Type B pancreatic cell (in vitro differentiated cells): ENCODE results near the gene SSH2. TPM values are rescaled to one million over a fixed set of nuclear protein-coding genes. Genes with fewer than 3 reads are reported as not detected.

Source experiments
- DNase-seq: peaks from one replicate; pipeline ENCODE4 v3.0.0; 2021; ENCODE audit warnings: mixed read lengths; ENCODE audit not compliant: unreplicated experiment; ENCODE audit errors: extremely low spot score
- H3K27ac Mint-ChIP-seq: 2 replicates; pipeline ENCODE4 v1.8.0; 2021; ENCODE audit warnings: mild to moderate bottlenecking, mixed read lengths
- H3K27me3 Mint-ChIP-seq: 2 replicates; pipeline ENCODE4 v1.8.0; 2021; ENCODE audit warnings: mixed read lengths
- H3K36me3 Mint-ChIP-seq: 2 replicates; pipeline ENCODE4 v1.8.0; 2021; ENCODE audit warnings: mixed read lengths
- H3K4me1 Mint-ChIP-seq: one replicate; pipeline ENCODE4 v1.8.0; 2021; ENCODE audit warnings: mixed read lengths; ENCODE audit not compliant: unreplicated experiment
- H3K4me3 Mint-ChIP-seq: 2 replicates; pipeline ENCODE4 v1.8.0; 2021; ENCODE audit warnings: mild to moderate bottlenecking, mixed read lengths
- H3K9me3 Mint-ChIP-seq: 2 replicates; pipeline ENCODE4 v1.8.0; 2021; ENCODE audit warnings: mixed read lengths
- CTCF ChIP-seq: fragments of 200-600 bp; sonication (generic); conservative IDR thresholded peaks from 2 replicates; pipeline ENCODE4 v1.5.0; 2021; ENCODE audit warnings: antibody characterized with exemption, mild to moderate bottlenecking
- long read RNA-seq: library from polyadenylated mRNA; unstranded; transcript quantifications from one replicate; pipeline ENCODE4 v2.0.0, GENCODE V29; 2020
- total RNA-seq: library from RNA; stranded (reverse); gene quantifications from 2 replicates; pipeline ENCODE4 v1.2.1, GENCODE V29; 2021; ENCODE audit warnings: low replicate concordance

Gene SSH2
- 23.8 and 29.7 TPM in 2 replicates for total RNA-seq
- long read RNA-seq, partial matches to known transcripts, result 0 of 8 reads
- long read RNA-seq, other reads (novel, unspliced or antisense), result 7 of 8 reads

- Mint-ChIP-seq H3K36me3 (no peaks in the 10 kb centered on the region), H3K4me3 (no peak within 1 kb of the TSS), H3K27ac (no peak within 1 kb of the TSS), H3K4me1 (peaks cover 14% of the 10 kb centered on the region), H3K27me3 (no peaks in the 10 kb centered on the region), H3K9me3 (no peaks in the 10 kb centered on the region)
- TF ChIP-seq CTCF, result no peak
- peak; percentile 93 for DNase-seq
Measured at GRCh38 chr17:29929533-29930408, at the start of gene SSH2. SSH2 (minus strand) TSS chr17:29930228; CDS start chr17:29930000, 228 bp downstream.

DNA sequence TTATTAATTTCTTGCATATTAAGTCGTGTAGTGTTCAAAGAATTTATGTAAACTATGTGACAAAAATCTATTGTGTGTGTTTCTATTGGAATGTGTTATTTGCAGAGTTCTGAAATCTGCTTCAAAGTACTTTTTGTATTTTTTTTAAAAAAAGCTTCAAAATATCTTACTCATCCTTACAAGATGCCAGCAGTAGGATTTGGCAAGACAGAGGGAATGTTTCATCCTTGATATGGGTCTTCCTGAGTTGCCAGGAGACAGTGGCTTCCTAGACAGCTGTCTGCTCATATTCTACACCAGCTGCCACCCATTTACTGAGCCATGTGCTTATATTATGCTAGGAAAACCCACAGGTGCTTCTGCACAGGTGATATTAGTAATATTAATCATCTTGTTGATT is 47.8 kb upstream of the SSH2 start:
- Mint-ChIP-seq H3K4me3 (no peak overlapping the region), H3K36me3 (no peaks in the 10 kb centered on the region), H3K9me3 (no peaks in the 10 kb centered on the region), H3K27me3 (no peaks in the 10 kb centered on the region), H3K4me1 (peaks cover 4% of the 10 kb centered on the region), H3K27ac (no peak overlapping the region)
- TF ChIP-seq CTCF, result no peak
- no peak for DNase-seq

- Mint-ChIP-seq H3K4me3 (no peak overlapping the region), H3K27me3 (no peaks in the 10 kb centered on the region), H3K27ac (no peak overlapping the region), H3K36me3 (no peaks in the 10 kb centered on the region), H3K4me1 (no peaks in the 10 kb centered on the region), H3K9me3 (peaks cover 4% of the 10 kb centered on the region)
- DNase-seq, result no peak
- TF ChIP-seq CTCF, result no peak
Measured at GRCh38 chr17:29973005-29973404, 43.0 kb upstream of the SSH2 start.

- Mint-ChIP-seq H3K27me3 (no peaks in the 10 kb centered on the region), H3K4me3 (no peak overlapping the region), H3K9me3 (peaks cover 4% of the 10 kb centered on the region), H3K36me3 (no peaks in the 10 kb centered on the region), H3K27ac (no peak overlapping the region), H3K4me1 (no peaks in the 10 kb centered on the region)
- no peak for TF ChIP-seq CTCF
- no peak for DNase-seq
Measured at GRCh38 chr17:29972277-29972676, 42.2 kb upstream of the SSH2 start.

GRCh38 chr17:29968271-29968670 is 38.2 kb upstream of the SSH2 start:
- peaks cover 4% of the 10 kb centered on the region for H3K9me3 Mint-ChIP-seq
- H3K27ac Mint-ChIP-seq, result no peak overlapping the region

More at GRCh38 chr17:29968271-29968670, 38.2 kb upstream of the SSH2 start:
- H3K36me3 Mint-ChIP-seq, result no peaks in the 10 kb centered on the region
- H3K27me3 Mint-ChIP-seq, result no peaks in the 10 kb centered on the region
- TF ChIP-seq CTCF, result no peak
- H3K4me1 Mint-ChIP-seq, result no peaks in the 10 kb centered on the region
- no peak for DNase-seq
- H3K4me3 Mint-ChIP-seq, result no peak overlapping the region
